Nephron (organoid): ENCODE measurements around the gene INTS3.

Experiments used
- H3K27ac Mint-ChIP-seq, 3 experiments: 2 replicates each; pipeline ENCODE4 v1.8.0; 2020; ENCODE audit warnings: mixed read lengths in 3 of 3, mild to moderate bottlenecking in 2 of 3, moderate library complexity in 1 of 3
- H3K27me3 Mint-ChIP-seq: 2 replicates; pipeline ENCODE4 v1.8.0; 2021; ENCODE audit warnings: low read depth, mild to moderate bottlenecking, moderate library complexity, mixed read lengths
- H3K36me3 Mint-ChIP-seq: 2 replicates; pipeline ENCODE4 v1.8.0; 2020; ENCODE audit warnings: low read depth, mixed read lengths
- H3K4me1 Mint-ChIP-seq: 2 replicates; pipeline ENCODE4 v1.8.0; 2020; ENCODE audit warnings: mixed read lengths
- H3K4me3 Mint-ChIP-seq, 3 experiments: 2 replicates each; pipeline ENCODE4 v1.8.0; 2020; ENCODE audit warnings: mild to moderate bottlenecking in 3 of 3, mixed read lengths in 3 of 3, moderate library complexity in 2 of 3
- H3K9me3 Mint-ChIP-seq: 2 replicates; pipeline ENCODE4 v1.8.0; 2020; ENCODE audit warnings: mixed read lengths
- CTCF ChIP-seq, 3 experiments: fragments of 200-600 bp; sonication (generic); IDR thresholded peaks; one replicate each; pipeline ENCODE4 v1.5.0; 2021; ENCODE audit warnings: antibody characterized with exemption in 3 of 3; ENCODE audit not compliant: unreplicated experiment in 3 of 3

INTS3 gene

DNA sequence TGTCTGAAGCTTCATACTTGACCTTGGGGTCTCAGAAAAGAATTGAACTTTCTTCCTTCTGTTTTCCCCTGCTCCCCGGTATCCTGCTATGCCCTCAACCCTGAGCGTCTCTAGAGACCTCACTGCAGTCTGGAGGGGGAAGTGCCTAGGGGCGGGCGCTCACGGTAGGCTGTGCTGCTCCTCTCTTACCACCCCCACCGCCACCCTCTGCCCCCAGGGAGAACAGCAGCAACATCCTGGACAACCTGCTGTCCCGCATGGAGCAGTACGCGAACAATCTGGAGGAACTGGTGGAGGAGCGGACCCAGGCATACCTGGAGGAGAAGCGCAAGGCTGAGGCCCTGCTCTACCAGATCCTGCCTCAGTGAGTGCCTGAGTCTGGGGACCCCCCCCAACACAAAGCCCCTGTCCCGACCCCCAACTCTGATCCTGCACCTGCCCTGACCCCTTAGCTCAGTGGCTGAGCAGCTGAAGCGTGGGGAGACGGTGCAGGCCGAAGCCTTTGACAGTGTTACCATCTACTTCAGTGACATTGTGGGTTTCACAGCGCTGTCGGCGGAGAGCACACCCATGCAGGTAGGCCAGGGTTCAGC, 39.0 kb upstream of the INTS3 start:
- peaks cover 6% of the 10 kb centered on the region for H3K27me3 Mint-ChIP-seq
- no peaks in the 10 kb centered on the region for H3K4me1 Mint-ChIP-seq
- no peak for TF ChIP-seq CTCF (IDR thresholded peaks at IDR 0.05; ENCODE audit: unreplicated experiment in 3 of 3)

GRCh38 chr1:153693466-153693865, 34.4 kb upstream of the INTS3 start:
- Mint-ChIP-seq H3K36me3 (peaks cover 4% of the 10 kb centered on the region), H3K4me1 (peaks cover 18% of the 10 kb centered on the region), H3K9me3 (no peaks in the 10 kb centered on the region), H3K4me3 (no peak overlapping the region), H3K27me3 (no peaks in the 10 kb centered on the region), H3K27ac (peak overlapping the region in 2 of 3 experiments; percentile 51 to 83)
- no peak for TF ChIP-seq CTCF (IDR thresholded peaks at IDR 0.05; ENCODE audit: unreplicated experiment in 3 of 3)

More for the DNA sequence above, 39.0 kb upstream of the INTS3 start:
- Mint-ChIP-seq H3K36me3 (peaks cover 22% of the 10 kb centered on the region), H3K27ac (no peak overlapping the region), H3K4me3 (no peak overlapping the region), H3K9me3 (no peaks in the 10 kb centered on the region)

- Mint-ChIP-seq H3K27ac (peak overlapping the region; percentile 99 to 100 (median 100)), H3K4me1 (peaks cover 24% of the 10 kb centered on the region), H3K36me3 (no peaks in the 10 kb centered on the region)
These were observed 31.1 kb upstream of the INTS3 start for GRCh38 chr1:153696741-153697140.

GRCh38 chr1:153697191-153698019, 30.4 kb upstream of the INTS3 start:
- Mint-ChIP-seq H3K4me3 (peak overlapping the region in 2 of 3 experiments; percentile 44 to 50), H3K36me3 (no peaks in the 10 kb centered on the region), H3K9me3 (no peaks in the 10 kb centered on the region), H3K27me3 (no peaks in the 10 kb centered on the region), H3K4me1 (peaks cover 24% of the 10 kb centered on the region), H3K27ac (peak overlapping the region; percentile 99 to 100 (median 100))
- TF ChIP-seq CTCF (IDR thresholded peaks at IDR 0.05; ENCODE audit: unreplicated experiment in 3 of 3), result no peak

More at GRCh38 chr1:153696741-153697140, 31.1 kb upstream of the INTS3 start:
- TF ChIP-seq CTCF (IDR thresholded peaks at IDR 0.05; ENCODE audit: unreplicated experiment in 3 of 3), result no peak
- Mint-ChIP-seq H3K27me3 (no peaks in the 10 kb centered on the region), H3K4me3 (peak overlapping the region in 2 of 3 experiments; percentile 3 to 40), H3K9me3 (no peaks in the 10 kb centered on the region)

GRCh38 chr1:153698020-153698922, 29.6 kb upstream of the INTS3 start:
- TF ChIP-seq CTCF (IDR thresholded peaks at IDR 0.05; ENCODE audit: unreplicated experiment in 3 of 3), result no peak
- Mint-ChIP-seq H3K4me1 (peaks cover 24% of the 10 kb centered on the region), H3K4me3 (peak overlapping the region in 2 of 3 experiments; percentile 44 to 50), H3K9me3 (no peaks in the 10 kb centered on the region), H3K27ac (peak overlapping the region; percentile 99 to 100 (median 100)), H3K27me3 (no peaks in the 10 kb centered on the region), H3K36me3 (no peaks in the 10 kb centered on the region)
